OCI-M2 (cell line): Measurements from ENCODE around the gene NT5C1A.

Experiments used
- DNase-seq: peaks from one replicate; lab custom pipeline; 2025; ENCODE audit not compliant: unreplicated experiment; lab: John Stamatoyannopoulos, UW

Gene NT5C1A

DNA sequence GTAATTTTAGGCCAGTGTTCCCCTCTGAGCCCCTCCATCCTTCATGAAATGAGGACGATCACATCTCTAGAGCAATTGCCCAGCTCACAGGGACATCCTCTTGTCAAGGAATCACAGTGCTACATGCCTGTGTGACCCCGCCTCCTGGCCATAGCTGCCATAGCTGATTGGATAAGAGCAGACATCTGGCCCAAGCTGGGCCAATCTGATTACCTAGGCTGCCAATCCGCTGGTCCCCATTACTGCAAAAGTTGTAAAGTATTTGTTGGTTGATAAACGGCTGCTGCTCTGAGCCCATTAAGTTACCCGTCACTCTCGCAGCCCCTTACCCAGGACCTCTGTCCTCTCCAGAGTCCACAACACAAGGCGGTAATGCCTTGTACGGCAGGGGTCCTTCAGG is 8.3 kb downstream of the NT5C1A start:
- no peak for DNase-seq

- no peak for DNase-seq
Measured at GRCh38 chr1:39662861-39663260, 9.0 kb downstream of the NT5C1A start.

DNA sequence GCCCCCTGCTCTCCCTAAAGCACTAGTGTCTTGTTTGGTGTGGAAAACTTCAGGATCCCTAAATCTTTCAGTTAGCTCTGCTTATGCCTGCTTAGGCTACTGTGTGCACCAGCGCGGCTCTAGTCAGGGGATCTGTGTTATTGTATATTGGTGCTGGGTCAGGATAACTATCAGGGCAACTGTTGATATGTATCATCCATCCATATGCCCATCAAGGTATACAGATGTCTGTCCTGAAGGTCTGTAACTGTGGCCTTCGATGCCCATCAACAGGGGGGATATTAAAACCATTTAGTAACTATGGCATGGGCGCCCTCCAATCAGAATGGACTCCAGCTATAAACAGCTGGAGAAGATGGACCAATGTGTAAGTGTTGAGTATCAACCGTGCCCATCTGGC is 12.4 kb downstream of the NT5C1A start:
- DNase-seq = no peak

- DNase-seq = no peak
Measured at GRCh38 chr1:39659110-39659509, 12.8 kb downstream of the NT5C1A start.

GRCh38 chr1:39657923-39658485 is 13.9 kb downstream of the NT5C1A start:
- DNase-seq = no peak

GRCh38 chr1:39657402-39657801 is 14.5 kb downstream of the NT5C1A start:
- DNase-seq = no peak

- no peak for DNase-seq
Measured at GRCh38 chr1:39656391-39656790, 15.5 kb downstream of the NT5C1A start.

GRCh38 chr1:39655578-39656268 is 16.2 kb downstream of the NT5C1A start:
- DNase-seq = no peak

DNA sequence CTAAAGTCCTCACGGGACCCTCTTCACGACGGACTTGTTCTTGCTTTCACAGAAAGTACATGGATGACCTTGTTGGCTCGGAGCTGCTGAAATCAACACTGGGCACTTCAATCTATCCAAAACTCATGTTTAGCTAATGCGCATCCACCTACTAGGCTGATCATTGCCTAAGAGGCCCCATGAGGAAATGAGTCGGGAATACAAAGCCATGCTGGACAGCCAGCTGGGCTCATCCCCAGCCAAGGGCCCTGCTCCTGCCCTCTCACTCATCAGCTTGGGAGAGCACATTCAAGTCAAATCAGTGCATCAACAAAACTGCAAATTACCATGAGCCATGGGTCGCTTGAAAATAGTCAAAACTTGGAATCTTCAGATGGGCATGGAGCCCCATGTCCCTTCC is 17.6 kb downstream of the NT5C1A start:
- DNase-seq = no peak

DNA sequence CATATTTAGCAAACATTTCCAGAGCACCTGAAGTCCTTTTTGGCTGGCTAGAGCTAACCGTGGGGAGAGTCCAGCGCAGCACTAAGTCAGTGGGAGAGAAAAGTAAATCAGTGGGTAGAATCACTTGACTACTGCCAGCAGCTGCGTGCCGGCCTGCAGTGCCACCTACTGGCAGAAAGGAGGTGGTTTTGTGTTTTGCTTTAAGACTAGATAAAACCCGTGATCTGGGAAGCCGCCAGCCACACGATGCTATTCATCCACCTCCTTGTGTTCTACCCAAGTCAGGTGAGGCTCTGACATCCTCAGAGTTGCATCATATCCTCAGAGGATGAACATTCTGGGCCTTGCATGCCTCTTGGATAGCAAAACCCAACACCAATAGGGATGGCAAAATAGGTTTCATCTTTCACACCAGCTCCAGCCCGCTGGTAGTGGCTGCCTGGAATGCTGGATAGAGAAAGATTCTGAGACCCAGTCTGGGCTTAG is 18.3 kb downstream of the NT5C1A start:
- no peak for DNase-seq

- no peak for DNase-seq
Measured at GRCh38 chr1:39652554-39652953, 19.4 kb downstream of the NT5C1A start.

DNA sequence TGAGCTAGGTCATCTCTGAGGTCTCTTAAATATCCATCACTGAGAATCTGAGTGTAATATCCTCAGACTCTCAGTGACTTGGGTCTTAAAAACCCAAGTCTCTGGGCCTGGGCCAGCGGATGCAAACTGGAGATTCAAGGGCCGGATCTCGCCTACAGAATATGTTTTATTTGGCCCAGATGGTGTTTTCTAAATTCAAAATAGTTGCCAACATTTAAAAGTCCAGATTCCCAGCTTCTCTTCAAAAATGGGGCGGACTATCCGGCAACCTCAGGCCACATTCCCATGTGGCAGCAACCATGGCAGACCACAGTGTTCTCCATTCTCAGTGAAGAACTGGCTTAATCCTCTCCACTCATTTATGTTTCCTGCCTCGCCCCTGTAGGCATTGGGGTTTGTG is 19.8 kb downstream of the NT5C1A start:
- no peak for DNase-seq

DNA sequence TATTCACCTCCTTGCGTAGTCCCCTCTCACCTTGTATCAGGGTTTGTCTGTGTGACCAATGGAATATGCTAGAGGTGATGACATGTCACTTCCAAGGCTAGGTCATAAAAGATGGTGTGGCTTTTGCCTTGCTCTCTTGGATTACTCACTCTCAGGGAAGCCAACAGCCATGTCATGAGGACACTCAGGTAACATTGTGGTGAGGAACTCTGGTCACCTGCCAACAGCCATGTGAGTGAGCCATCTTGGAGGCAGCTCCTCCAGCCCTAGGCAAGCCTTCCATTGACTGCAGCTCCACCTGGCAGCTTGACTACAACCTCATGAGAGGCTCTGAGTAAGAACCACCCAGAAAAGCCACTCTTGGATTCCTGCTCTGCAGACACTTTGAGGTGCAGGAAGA is 21.5 kb downstream of the NT5C1A start:
- DNase-seq = no peak

DNA sequence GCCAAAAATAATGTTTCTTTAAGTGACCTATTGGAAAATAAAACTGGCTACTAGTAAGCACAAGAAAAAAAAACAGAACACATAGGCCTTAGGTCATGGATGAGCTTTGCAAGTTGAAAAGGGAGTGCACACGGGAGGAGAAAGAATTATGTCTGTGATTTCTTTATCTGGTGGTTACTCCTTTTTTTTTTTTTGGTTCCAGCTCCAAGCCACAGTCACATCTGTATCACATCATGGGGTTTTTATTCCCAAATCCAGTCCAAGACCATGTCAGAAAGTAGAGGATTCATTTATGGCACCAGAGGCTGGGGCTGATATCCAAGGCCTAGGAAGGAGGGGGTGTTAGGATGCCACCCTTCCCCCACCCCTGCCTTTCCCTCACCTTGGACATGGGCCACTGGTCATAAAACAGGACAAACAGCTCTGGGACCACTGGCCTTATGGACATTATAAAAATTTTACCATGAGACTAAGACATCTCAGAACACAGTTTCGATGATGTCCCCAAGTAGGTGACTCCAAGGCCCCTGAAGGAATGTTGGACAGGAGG is 22.2 kb downstream of the NT5C1A start:
- DNase-seq = no peak

DNA sequence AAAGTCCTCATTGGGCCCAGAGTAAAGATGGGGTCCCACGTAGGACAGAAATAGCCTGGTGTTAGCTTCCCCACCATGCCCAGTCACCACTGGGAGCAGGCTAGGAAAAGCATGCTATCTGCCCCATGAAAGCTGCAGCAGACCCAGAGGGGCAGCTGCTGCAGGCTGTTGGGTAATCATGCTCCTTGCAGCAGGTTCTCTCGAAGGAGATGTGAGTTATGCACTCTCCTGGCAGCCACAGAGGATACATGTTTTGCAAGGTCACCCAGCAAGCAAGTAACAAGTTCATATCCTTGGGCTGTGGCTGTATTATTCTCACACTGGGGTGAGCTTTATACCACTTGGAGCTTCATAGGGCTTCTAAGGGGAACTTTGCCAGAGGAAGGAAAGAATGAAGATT is 23.4 kb downstream of the NT5C1A start:
- no peak for DNase-seq

DNA sequence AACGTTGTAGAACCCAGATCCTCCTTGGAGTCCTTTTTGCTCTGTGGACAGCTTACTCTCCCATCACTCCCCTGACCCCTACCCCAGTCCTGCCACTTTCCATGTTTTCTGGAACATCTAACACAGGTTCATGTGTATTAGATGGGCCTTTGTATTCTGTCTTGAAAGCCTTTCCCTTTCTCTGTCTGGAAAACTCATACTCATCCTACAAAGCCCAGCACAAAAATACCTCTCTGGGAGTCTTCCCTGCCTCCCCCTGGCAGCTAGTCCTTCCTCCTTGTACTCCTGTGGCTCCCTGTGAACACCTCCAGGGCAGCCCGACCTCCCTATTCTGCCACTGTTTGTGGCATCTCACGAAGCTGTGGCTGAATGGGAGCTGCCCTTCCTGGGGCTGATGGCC is 24.7 kb downstream of the NT5C1A start:
- DNase-seq = no peak

- DNase-seq = no peak
Measured at GRCh38 chr1:39646232-39647081, 25.4 kb downstream of the NT5C1A start.

- DNase-seq = no peak
Measured at GRCh38 chr1:39645411-39646043, 26.4 kb downstream of the NT5C1A start.

DNA sequence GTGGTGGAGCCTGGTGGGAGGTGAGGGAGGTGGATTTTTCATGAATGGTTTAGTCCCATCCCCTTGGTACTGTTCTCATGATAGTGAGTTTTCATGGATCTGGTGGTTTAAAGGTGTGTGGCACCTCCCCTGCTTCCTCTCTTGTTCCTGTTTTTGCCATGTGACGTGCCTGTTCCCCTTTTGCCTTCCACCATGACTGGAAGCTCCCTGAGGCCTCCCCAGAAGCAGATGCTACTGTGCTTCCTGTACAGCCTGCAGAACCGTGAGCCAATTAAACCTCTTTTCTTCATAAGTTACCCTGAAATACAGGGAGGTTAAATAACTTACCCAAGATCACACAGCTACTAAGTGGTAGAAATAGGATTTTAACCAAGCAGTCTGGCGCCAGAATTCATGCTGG is 28.2 kb downstream of the NT5C1A start:
- no peak for DNase-seq

GRCh38 chr1:39642796-39643195 is 29.1 kb downstream of the NT5C1A start:
- DNase-seq = no peak

DNA sequence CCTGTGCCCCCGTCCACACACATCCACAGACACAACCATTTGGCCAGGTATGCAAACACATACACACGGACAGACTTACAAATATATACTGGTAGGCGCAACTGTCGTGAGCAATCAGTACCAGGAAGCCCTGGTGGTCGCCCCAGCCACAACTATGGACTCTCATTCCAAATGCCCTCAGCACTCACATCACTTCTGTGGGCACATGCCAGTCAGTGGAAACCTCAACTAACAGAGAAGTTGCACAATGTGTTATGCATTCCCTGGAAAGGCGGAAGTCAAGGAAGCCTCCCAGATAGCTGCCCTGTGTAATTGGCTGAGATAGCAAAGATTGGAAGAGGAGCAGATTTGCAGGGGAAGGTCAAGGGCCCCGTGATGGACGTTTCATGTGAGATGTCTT is 31.0 kb downstream of the NT5C1A start:
- DNase-seq = no peak
